ENCODE measurements around the gene PCDHGB1. TPM values are rescaled to one million over a fixed set of nuclear protein-coding genes. Genes with fewer than 3 reads are reported as not detected.
"Not testable (repeated sequence)": the region's sequence is repeated elsewhere in the genome, so short reads cannot be mapped to it uniquely, and the experiment has no call there.

PCDHGB1 gene
- total RNA-seq, 3 donors from 2014 or later, result 2.7 to 5.9 (median 5.1) TPM

GRCh38 chr5:141342773-141343172, 7.1 kb upstream of the PCDHGB1 start:
- no peak for DNase-seq (ENCODE audit: low spot score in 2 of 2)

GRCh38 chr5:141343242-141343952, 6.5 kb upstream of the PCDHGB1 start, which contains the start of gene PCDHGA3:
PCDHGA3 (plus strand) TSS chr5:141343829; CDS start chr5:141344034, 205 bp downstream.
- no peak within 1 kb of the TSS for H3K27ac ChIP-seq
- no peaks in the 10 kb centered on the region for H3K27me3 ChIP-seq
- peak within 1 kb of the TSS; percentile 7 to 42 (median 13) for H3K4me3 ChIP-seq
- DNase-seq (ENCODE audit: low spot score in 2 of 2), result no peak
- no peaks in the 10 kb centered on the region for H3K4me1 ChIP-seq
- H3K36me3 ChIP-seq, result no peaks in the 10 kb centered on the region
- no peak for TF ChIP-seq POLR2AphosphoS5 (IDR thresholded peaks at IDR 0.05)
- TF ChIP-seq POLR2A (IDR thresholded peaks at IDR 0.05), result no peak
- TF ChIP-seq CTCF (IDR thresholded peaks at IDR 0.05), result no peak
- intact Hi-C loops (cut with DNase I; ENCODE audit: low total_unique reads), result no loop called here
- peaks cover 85 to 98% of the 10 kb centered on the region in 2 donors for H3K9me3 ChIP-seq

More at GRCh38 chr5:141342773-141343172, 7.1 kb upstream of the PCDHGB1 start:
- intact Hi-C loops (cut with DNase I; ENCODE audit: low total_unique reads), result no loop called here
- H3K36me3 ChIP-seq, result no peaks in the 10 kb centered on the region
- no peak overlapping the region for H3K4me3 ChIP-seq
- no peaks in the 10 kb centered on the region for H3K4me1 ChIP-seq
- H3K27me3 ChIP-seq, result no peaks in the 10 kb centered on the region
- H3K9me3 ChIP-seq, result peaks cover 85 to 98% of the 10 kb centered on the region in 2 donors
- TF ChIP-seq POLR2A (IDR thresholded peaks at IDR 0.05) (no peak), POLR2AphosphoS5 (IDR thresholded peaks at IDR 0.05) (no peak), CTCF (IDR thresholded peaks at IDR 0.05) (no peak)
- no peak overlapping the region for H3K27ac ChIP-seq

GRCh38 chr5:141343953-141344463, 5.9 kb upstream of the PCDHGB1 start:
- no peak for TF ChIP-seq POLR2A (IDR thresholded peaks at IDR 0.05)
- TF ChIP-seq POLR2AphosphoS5 (IDR thresholded peaks at IDR 0.05), result no peak
- no peak for TF ChIP-seq CTCF (IDR thresholded peaks at IDR 0.05)
- DNase-seq (ENCODE audit: low spot score in 2 of 2), result no peak
- H3K27ac ChIP-seq, result no peak overlapping the region
- H3K36me3 ChIP-seq, result no peaks in the 10 kb centered on the region
- peaks cover 79 to 98% of the 10 kb centered on the region in 2 donors for H3K9me3 ChIP-seq
- peak overlapping the region; percentile 7 to 42 (median 13) for H3K4me3 ChIP-seq
- H3K4me1 ChIP-seq, result no peaks in the 10 kb centered on the region
- intact Hi-C loops (cut with DNase I; ENCODE audit: low total_unique reads), result no loop called here
- H3K27me3 ChIP-seq, result no peaks in the 10 kb centered on the region

GRCh38 chr5:141345327-141345726, 4.6 kb upstream of the PCDHGB1 start:
- no peaks in the 10 kb centered on the region for H3K27me3 ChIP-seq
- H3K27ac ChIP-seq, result no peak overlapping the region
- intact Hi-C loops (cut with DNase I; ENCODE audit: low total_unique reads), result no loop called here
- no peak for TF ChIP-seq POLR2AphosphoS5 (IDR thresholded peaks at IDR 0.05)
- TF ChIP-seq CTCF (IDR thresholded peaks at IDR 0.05), result no peak
- no peak for TF ChIP-seq POLR2A (IDR thresholded peaks at IDR 0.05)
- no peaks in the 10 kb centered on the region for H3K36me3 ChIP-seq
- no peak for DNase-seq (ENCODE audit: low spot score in 2 of 2)
- H3K4me1 ChIP-seq, result no peaks in the 10 kb centered on the region
- peak overlapping the region in 1 of 3 donors; percentile 17 for H3K4me3 ChIP-seq
- peaks cover 71 to 93% of the 10 kb centered on the region in 2 donors for H3K9me3 ChIP-seq

- H3K4me3 ChIP-seq; intact Hi-C loops (cut with DNase I; ENCODE audit: low total_unique reads); H3K36me3 ChIP-seq; H3K27me3 ChIP-seq; H3K27ac ChIP-seq; DNase-seq (ENCODE audit: low spot score in 2 of 2); H3K4me1 ChIP-seq: not testable (repeated sequence)
- peaks cover 71 to 93% of the 10 kb centered on the region in 2 donors for H3K9me3 ChIP-seq
Measured at GRCh38 chr5:141346017-141346416, 3.9 kb upstream of the PCDHGB1 start.

All from breast epithelium (tissue), 4 donors.